GM12891 (cell line): ENCODE data around the gene PLIN4.
A peak's percentile ranks its signal among the peaks of the same experiment; 100 is the strongest.

Experiments
- DNase-seq: peaks from one replicate; pipeline ENCODE4 v3.0.0; 2011; ENCODE audit warnings: low spot score; ENCODE audit not compliant: insufficient read length
- FAIRE-seq: peaks from 2 replicates; lab custom pipeline; 2011; peaks lifted over from hg19 to GRCh38; lab: Jason Lieb, UNC
- PAX5 ChIP-seq: IDR thresholded peaks from 2 replicates; pipeline ENCODE4 v1.6.1; 2011; ENCODE audit warnings: low read length, moderate library complexity, mild to moderate bottlenecking; ENCODE audit not compliant: insufficient read depth, severe bottlenecking
- POLR2A ChIP-seq: IDR thresholded peaks from 2 replicates; pipeline ENCODE4 v1.6.1; 2011; ENCODE audit warnings: low read depth, low read length, control low read depth
- POLR2AphosphoS5 ChIP-seq: IDR thresholded peaks from 2 replicates; pipeline ENCODE4 v1.6.1; 2011; ENCODE audit warnings: low read depth, low read length, control low read depth
- POU2F2 ChIP-seq: IDR thresholded peaks from 2 replicates; pipeline ENCODE4 v1.6.1; 2011; ENCODE audit warnings: low read depth, mild to moderate bottlenecking, control low read depth, low read length, moderate library complexity
- SPI1 ChIP-seq: IDR thresholded peaks from 2 replicates; pipeline ENCODE4 v1.6.1; 2011; ENCODE audit warnings: low read depth, low read length, control low read depth
- TAF1 ChIP-seq: IDR thresholded peaks from 2 replicates; pipeline ENCODE4 v1.6.1; 2011; ENCODE audit warnings: low read depth, low read length, control low read depth

The PLIN4 gene

DNA sequence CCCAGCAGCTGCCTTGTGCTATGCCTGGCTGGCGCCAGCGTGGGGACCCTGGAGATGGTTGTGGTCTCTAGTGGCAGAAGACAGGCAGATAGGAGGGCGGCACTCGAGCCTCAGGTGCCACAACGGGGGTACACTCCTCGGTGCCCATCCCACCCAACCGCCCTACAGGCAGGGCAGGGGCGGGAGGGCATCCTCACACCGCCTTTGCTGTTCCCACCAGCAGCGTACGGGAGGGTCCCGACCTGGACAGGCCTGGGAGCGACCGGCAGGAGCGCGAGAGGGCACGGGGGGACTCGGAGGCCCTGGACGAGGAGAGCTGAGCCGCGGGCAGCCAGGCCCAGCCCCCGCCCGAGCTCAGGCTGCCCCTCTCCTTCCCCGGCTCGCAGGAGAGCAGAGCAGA lies 16.6 kb downstream of the PLIN4 start:
- no peak for FAIRE-seq
- DNase-seq: no peak
- TF ChIP-seq POU2F2 (no peak), PAX5 (no peak), TAF1 (no peak), POLR2A (no peak), POLR2AphosphoS5 (no peak), SPI1 (no peak)

- TF ChIP-seq POLR2A (no peak), POLR2AphosphoS5 (no peak), SPI1 (no peak), POU2F2 (no peak), TAF1 (no peak), PAX5 (no peak)
- no peak for FAIRE-seq
- no peak for DNase-seq
Observed at GRCh38 chr19:4500841-4501591, 17.3 kb downstream of the PLIN4 start.

DNA sequence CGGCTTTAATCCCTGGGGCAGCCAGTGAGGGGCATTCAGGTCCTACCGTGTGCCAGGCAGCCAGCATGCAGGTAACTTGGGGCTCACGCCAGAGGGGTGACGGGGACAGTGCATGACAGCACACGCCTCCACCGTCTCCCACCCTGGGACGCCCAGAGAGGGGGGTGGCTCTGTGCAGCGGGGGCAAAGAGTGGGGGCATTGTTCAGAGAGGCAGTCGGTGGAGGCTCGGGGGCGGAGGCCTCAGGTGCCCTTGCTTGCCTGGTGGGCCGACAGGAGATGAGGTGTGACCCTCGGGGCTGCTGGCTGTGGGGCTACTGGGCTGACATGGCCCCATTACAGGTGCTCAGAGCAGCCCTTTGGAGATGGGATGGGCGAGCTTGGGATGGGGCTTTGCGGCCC lies 18.4 kb downstream of the PLIN4 start:
- TF ChIP-seq POU2F2: no peak
- TF ChIP-seq PAX5: no peak
- TF ChIP-seq POLR2AphosphoS5: no peak
- TF ChIP-seq TAF1: no peak
- TF ChIP-seq POLR2A: no peak
- TF ChIP-seq SPI1: no peak
- DNase-seq (no peak), FAIRE-seq (no peak)

DNA sequence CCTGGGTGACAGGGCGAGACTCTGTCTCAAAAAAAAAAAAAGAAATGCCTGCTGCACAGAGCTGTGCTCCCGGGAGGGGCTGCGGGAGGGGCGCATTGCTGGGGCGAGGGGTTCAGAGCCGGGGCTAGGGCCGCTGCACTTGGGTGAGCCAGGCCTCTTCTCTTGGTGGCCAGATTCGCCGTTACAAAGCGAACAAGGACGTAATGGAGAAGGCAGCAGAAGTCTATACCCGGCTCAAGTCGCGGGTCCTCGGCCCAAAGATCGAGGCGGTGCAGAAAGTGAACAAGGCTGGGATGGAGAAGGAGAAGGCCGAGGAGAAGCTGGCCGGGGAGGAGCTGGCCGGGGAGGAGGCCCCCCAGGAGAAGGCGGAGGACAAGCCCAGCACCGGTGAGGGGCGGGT lies 19.0 kb downstream of the PLIN4 start:
- FAIRE-seq: no peak

GRCh38 chr19:4498694-4499093 lies 19.6 kb downstream of the PLIN4 start:
- FAIRE-seq (no peak), DNase-seq (no peak)
- TF ChIP-seq POLR2AphosphoS5: no peak
- TF ChIP-seq PAX5: no peak
- no peak for TF ChIP-seq POLR2A
- no peak for TF ChIP-seq POU2F2
- no peak for TF ChIP-seq SPI1
- TF ChIP-seq TAF1: no peak

More for the DNA sequence above, 19.0 kb downstream of the PLIN4 start:
- TF ChIP-seq PAX5: no peak
- no peak for TF ChIP-seq POU2F2
- TF ChIP-seq POLR2A: no peak
- no peak for TF ChIP-seq TAF1
- TF ChIP-seq POLR2AphosphoS5: no peak
- no peak for TF ChIP-seq SPI1
- no peak for DNase-seq

DNA sequence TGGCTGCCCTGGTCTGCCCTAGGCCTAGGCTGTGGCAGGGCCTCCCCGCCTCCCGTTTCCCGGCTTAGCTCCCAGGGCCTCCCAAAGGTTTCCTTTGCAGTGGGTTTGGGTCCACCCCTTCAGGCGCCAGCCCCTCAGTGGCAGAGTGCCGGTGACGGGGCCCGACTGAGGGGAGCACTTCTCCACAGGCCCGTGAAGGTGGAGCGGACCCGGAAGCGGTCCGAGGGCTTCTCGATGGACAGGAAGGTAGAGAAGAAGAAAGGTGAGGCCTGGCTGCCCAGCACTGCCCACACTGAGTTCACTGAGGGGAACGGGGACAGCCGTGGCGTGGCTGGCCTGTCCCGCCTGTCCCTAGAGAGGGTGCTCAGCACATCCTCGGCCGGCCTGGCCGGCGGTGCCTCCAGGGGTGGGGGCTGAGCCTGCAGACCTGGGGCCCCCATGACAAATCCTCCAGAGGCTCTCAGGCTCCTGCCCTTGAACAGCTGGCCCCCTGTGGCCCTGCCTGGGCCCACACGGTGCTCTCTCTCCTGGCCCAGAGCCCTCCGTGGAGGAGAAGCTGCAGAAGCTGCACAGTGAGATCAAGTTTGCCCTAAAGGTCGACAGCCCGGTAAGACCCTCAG lies 20.4 kb downstream of the PLIN4 start:
- DNase-seq (no peak), FAIRE-seq (no peak)
- TF ChIP-seq POU2F2: no peak
- TF ChIP-seq PAX5: no peak
- TF ChIP-seq POLR2AphosphoS5: no peak
- no peak for TF ChIP-seq TAF1
- TF ChIP-seq SPI1: no peak
- TF ChIP-seq POLR2A: no peak

DNA sequence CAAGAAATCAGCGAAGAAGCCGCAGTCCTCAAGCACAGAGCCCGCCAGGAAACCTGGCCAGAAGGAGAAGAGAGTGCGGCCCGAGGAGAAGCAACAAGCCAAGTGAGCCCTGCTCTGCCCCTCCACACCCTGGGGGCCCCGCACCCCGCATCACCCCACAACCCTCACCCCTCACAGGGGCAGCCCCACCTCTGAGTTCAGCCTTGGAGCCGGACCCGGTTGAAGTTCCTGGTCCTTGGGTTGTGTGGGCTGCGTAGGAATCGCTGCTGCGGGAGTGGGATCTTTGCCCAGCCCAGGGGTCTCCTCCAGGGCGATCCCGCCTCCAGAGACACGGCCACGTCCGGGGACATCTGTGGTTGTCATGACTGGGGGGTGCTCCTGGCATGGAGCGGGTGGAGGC lies 22.0 kb downstream of the PLIN4 start:
- DNase-seq (no peak), FAIRE-seq (no peak)
- TF ChIP-seq SPI1: no peak
- no peak for TF ChIP-seq POU2F2
- TF ChIP-seq PAX5: no peak
- no peak for TF ChIP-seq POLR2AphosphoS5
- TF ChIP-seq POLR2A: no peak
- no peak for TF ChIP-seq TAF1

- DNase-seq (peak; percentile 63), FAIRE-seq (no peak)
- TF ChIP-seq POLR2A (no peak), POU2F2 (no peak)
Observed at GRCh38 chr19:4495471-4495870, 22.8 kb downstream of the PLIN4 start.

GRCh38 chr19:4494691-4495064 lies 23.6 kb downstream of the PLIN4 start:
- FAIRE-seq (no peak), DNase-seq (no peak)
- TF ChIP-seq POU2F2 (no peak), TAF1 (no peak), PAX5 (no peak)
